Activated T-helper 17 cell treated with anti-CD3 and anti-CD28 coated beads, Interleukin-2, amount 50 U/mL, for 72 hours (primary cell): ENCODE measurements around the gene INPP5A. TPM values are rescaled to one million over a fixed set of nuclear protein-coding genes. Genes with fewer than 3 reads are reported as not detected.

Experiments
- ATAC-seq: fragments of 150-1000 bp; cut with Tn5 transposase; replicated peaks from 2 replicates; pipeline ENCODE4 v1.10.0; 2021; ENCODE audit warnings: mild to moderate bottlenecking, moderate library complexity
- H3K27ac Mint-ChIP-seq: one replicate; pipeline ENCODE4 v1.8.0; 2022; ENCODE audit warnings: mixed read lengths
- H3K27me3 Mint-ChIP-seq: one replicate; pipeline ENCODE4 v1.8.0; 2022; ENCODE audit warnings: mixed read lengths
- H3K36me3 Mint-ChIP-seq: one replicate; pipeline ENCODE4 v1.8.0; 2022; ENCODE audit warnings: low read depth, mild to moderate bottlenecking, mixed read lengths
- H3K4me1 Mint-ChIP-seq: one replicate; pipeline ENCODE4 v1.8.0; 2022; ENCODE audit warnings: mixed read lengths
- H3K4me3 Mint-ChIP-seq: one replicate; pipeline ENCODE4 v1.8.0; 2022; ENCODE audit warnings: mild to moderate bottlenecking, mixed read lengths
- H3K9me3 Mint-ChIP-seq: one replicate; pipeline ENCODE4 v1.8.0; 2022; ENCODE audit warnings: mixed read lengths
- total RNA-seq, 2 donors: library from RNA; stranded (reverse); gene quantifications; one replicate each; pipeline ENCODE4 v1.2.3, GENCODE V29; 2022

Gene INPP5A
- total RNA-seq, 2 donors from 2014 or later: 4.3 to 5.6 TPM

DNA sequence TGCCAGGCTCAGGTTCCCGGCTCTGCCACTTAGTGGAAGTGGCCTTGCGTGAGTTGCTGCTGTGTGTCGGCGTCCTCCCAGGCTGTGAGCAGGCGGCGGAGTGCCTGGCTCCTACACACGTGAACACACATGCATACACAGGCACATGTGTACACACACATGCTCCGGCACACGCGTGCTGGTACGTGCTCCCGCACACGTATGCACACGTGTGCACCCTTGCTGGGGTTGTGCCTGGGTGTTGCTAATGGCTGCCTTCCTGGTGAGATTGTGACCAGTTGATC, 107.6 kb downstream of the INPP5A start:
- Mint-ChIP-seq H3K9me3 (no peaks in the 10 kb centered on the region), H3K36me3 (peaks cover 9% of the 10 kb centered on the region), H3K4me3 (no peak overlapping the region), H3K27me3 (no peaks in the 10 kb centered on the region), H3K4me1 (peaks cover 5% of the 10 kb centered on the region), H3K27ac (no peak overlapping the region)
- ATAC-seq: no peak

- H3K27ac Mint-ChIP-seq: no peak overlapping the region
- no peaks in the 10 kb centered on the region for H3K4me1 Mint-ChIP-seq
- no peaks in the 10 kb centered on the region for H3K9me3 Mint-ChIP-seq
- H3K36me3 Mint-ChIP-seq: peaks cover 9% of the 10 kb centered on the region
- no peak for ATAC-seq
- no peaks in the 10 kb centered on the region for H3K27me3 Mint-ChIP-seq
- H3K4me3 Mint-ChIP-seq: no peak overlapping the region
These were observed 108.2 kb downstream of the INPP5A start for GRCh38 chr10:132645630-132646442.

DNA sequence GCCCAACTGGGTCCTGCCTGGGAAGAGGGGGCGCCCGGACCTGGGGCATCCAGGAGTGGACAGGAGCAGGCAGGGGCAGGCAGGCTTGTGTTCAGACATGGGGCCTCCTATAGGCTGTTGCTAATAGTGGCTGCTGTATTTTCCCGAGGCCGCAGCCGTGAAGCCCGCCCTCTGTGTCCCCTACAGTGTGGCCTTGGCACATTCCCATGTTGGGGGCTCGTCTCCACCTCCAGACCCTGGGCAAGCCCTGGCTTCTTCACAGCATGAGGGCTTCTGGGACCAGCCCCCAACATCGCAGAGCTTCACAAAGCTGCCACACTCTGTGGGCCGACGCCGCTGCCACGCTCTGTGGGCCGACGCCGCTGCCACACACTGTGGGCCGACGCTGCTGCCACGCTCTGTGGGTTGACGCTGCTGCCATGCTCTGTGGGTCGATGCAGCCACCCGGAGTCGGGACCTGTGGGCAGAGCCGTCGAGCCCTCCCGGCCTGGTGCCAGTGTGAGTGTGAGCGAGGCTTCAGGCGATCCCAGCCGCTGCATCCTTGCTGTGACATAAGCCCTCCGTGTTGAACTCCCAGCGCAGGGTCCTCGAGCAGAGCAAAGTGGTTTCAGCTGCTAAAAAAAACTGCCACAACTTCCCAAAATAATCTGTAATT, 109.0 kb downstream of the INPP5A start:
- no peak overlapping the region for H3K4me3 Mint-ChIP-seq
- H3K27me3 Mint-ChIP-seq: no peaks in the 10 kb centered on the region
- H3K4me1 Mint-ChIP-seq: no peaks in the 10 kb centered on the region
- H3K27ac Mint-ChIP-seq: no peak overlapping the region
- ATAC-seq: no peak
- H3K36me3 Mint-ChIP-seq: peaks cover 9% of the 10 kb centered on the region
- H3K9me3 Mint-ChIP-seq: no peaks in the 10 kb centered on the region

- Mint-ChIP-seq H3K9me3 (no peaks in the 10 kb centered on the region), H3K27me3 (no peaks in the 10 kb centered on the region), H3K36me3 (peaks cover 15% of the 10 kb centered on the region), H3K4me3 (no peak overlapping the region), H3K4me1 (no peaks in the 10 kb centered on the region), H3K27ac (no peak overlapping the region)
- no peak for ATAC-seq
These were observed 109.8 kb downstream of the INPP5A start for GRCh38 chr10:132647424-132647823.

- ATAC-seq: no peak
- Mint-ChIP-seq H3K4me1 (no peaks in the 10 kb centered on the region), H3K9me3 (no peaks in the 10 kb centered on the region), H3K27me3 (no peaks in the 10 kb centered on the region), H3K4me3 (no peak overlapping the region), H3K36me3 (peaks cover 18% of the 10 kb centered on the region), H3K27ac (no peak overlapping the region)
These were observed 110.7 kb downstream of the INPP5A start for GRCh38 chr10:132648072-132648850.

GRCh38 chr10:132648851-132649528, 111.4 kb downstream of the INPP5A start:
- no peaks in the 10 kb centered on the region for H3K4me1 Mint-ChIP-seq
- H3K4me3 Mint-ChIP-seq: no peak overlapping the region
- H3K9me3 Mint-ChIP-seq: no peaks in the 10 kb centered on the region
- peaks cover 18% of the 10 kb centered on the region for H3K36me3 Mint-ChIP-seq
- H3K27me3 Mint-ChIP-seq: no peaks in the 10 kb centered on the region
- ATAC-seq: no peak
- no peak overlapping the region for H3K27ac Mint-ChIP-seq

DNA sequence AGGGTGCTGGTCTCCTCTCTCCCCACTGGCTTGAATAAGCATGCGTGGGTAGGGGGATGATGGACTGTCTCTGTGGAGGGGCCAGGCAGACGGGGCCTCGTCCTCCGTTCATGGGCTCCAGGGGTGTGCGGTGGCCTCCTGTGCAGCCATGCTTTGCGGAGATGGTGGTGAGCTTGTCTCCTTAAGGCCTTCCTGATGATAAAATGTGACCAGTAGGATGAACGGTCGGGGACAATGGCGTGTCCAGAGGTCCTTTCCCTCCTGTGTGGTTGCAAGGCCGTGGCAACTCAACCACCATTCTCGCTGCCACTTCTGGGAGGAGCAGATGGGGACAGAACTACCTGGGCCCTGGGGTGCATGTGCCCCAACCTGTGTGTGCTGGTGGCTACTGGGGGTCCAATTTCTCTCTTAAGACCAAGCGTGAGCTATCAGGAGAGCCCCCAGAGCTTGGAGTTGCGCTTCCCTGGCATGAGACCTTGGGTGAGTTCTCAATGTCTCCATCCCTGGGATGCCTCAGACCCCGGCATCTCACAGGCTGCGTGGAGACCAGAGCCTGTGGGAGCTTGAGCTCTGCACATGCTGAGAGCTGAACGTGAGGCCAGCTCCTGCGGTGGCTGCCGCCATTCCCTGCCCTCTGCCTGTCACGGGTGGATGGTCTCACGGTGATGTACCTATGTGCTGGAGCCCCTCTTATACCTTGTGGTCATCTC, 112.2 kb downstream of the INPP5A start:
- no peak overlapping the region for H3K4me3 Mint-ChIP-seq
- peaks cover 18% of the 10 kb centered on the region for H3K36me3 Mint-ChIP-seq
- H3K27me3 Mint-ChIP-seq: no peaks in the 10 kb centered on the region
- H3K4me1 Mint-ChIP-seq: peaks cover 4% of the 10 kb centered on the region
- no peak for ATAC-seq
- H3K9me3 Mint-ChIP-seq: no peaks in the 10 kb centered on the region
- no peak overlapping the region for H3K27ac Mint-ChIP-seq

- ATAC-seq: no peak
- Mint-ChIP-seq H3K4me1 (peaks cover 5% of the 10 kb centered on the region), H3K4me3 (no peak overlapping the region), H3K27ac (no peak overlapping the region), H3K9me3 (no peaks in the 10 kb centered on the region), H3K27me3 (no peaks in the 10 kb centered on the region), H3K36me3 (peaks cover 18% of the 10 kb centered on the region)
These were observed 113.1 kb downstream of the INPP5A start for GRCh38 chr10:132650611-132651250.

DNA sequence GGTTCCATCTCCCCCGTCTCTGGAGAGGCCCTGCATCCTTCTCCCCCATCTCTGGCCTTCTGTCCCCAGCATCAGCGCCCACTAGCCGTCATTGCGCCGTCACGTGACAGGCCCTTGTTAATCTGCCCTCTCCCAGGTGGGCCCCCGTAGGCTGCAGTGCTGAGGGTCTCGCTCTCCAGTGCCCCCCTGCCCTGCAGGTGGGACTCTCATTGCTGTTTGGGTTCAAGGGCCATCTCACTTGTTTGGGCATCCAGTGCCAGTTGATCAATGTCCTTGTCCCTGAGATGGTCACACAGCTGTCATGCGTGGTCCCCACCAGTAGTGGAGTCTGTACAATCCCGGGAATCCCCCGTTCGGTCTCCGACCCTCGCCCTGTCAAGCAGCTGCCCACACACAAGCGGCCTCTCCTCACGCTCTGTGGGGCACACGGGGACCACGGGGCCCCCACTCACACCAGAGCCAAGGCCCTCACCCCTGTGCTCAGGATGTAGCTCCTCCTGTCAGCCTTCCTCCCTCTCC, 114.0 kb downstream of the INPP5A start:
- Mint-ChIP-seq H3K36me3 (peaks cover 18% of the 10 kb centered on the region), H3K9me3 (no peaks in the 10 kb centered on the region), H3K4me3 (no peak overlapping the region), H3K4me1 (peaks cover 5% of the 10 kb centered on the region), H3K27ac (no peak overlapping the region), H3K27me3 (no peaks in the 10 kb centered on the region)
- no peak for ATAC-seq

DNA sequence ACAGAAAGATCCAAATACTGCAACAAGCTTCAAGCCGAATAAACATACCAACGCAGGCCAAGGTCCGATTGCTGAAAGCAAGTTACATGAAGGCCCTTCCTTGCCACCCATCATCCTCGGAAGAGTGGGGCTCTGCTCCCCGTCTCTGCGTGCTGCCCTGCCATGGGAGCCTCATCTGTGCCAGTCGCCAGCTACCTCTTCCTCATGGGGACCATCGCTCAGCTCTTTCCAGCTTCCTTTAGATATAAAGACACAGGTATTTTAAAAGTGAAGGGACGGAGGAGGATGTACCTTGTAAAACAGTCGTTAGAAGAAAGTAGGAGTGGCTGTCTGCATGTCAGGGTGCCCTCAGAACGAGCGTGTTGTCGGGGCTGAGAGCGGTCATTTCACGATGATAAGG, 114.9 kb downstream of the INPP5A start:
- Mint-ChIP-seq H3K4me3 (no peak overlapping the region), H3K9me3 (no peaks in the 10 kb centered on the region), H3K27me3 (no peaks in the 10 kb centered on the region), H3K36me3 (peaks cover 18% of the 10 kb centered on the region), H3K4me1 (peaks cover 5% of the 10 kb centered on the region), H3K27ac (no peak overlapping the region)
- no peak for ATAC-seq

GRCh38 chr10:132652936-132653590, 115.5 kb downstream of the INPP5A start:
- Mint-ChIP-seq H3K36me3 (peaks cover 15% of the 10 kb centered on the region), H3K9me3 (no peaks in the 10 kb centered on the region), H3K27ac (no peak overlapping the region), H3K4me3 (no peak overlapping the region), H3K27me3 (no peaks in the 10 kb centered on the region), H3K4me1 (peaks cover 5% of the 10 kb centered on the region)
- no peak for ATAC-seq

- Mint-ChIP-seq H3K4me1 (peaks cover 5% of the 10 kb centered on the region), H3K36me3 (peaks cover 9% of the 10 kb centered on the region), H3K27ac (no peak overlapping the region), H3K9me3 (no peaks in the 10 kb centered on the region), H3K27me3 (no peaks in the 10 kb centered on the region), H3K4me3 (no peak overlapping the region)
- no peak for ATAC-seq
These were observed 116.1 kb downstream of the INPP5A start for GRCh38 chr10:132653721-132654120.

DNA sequence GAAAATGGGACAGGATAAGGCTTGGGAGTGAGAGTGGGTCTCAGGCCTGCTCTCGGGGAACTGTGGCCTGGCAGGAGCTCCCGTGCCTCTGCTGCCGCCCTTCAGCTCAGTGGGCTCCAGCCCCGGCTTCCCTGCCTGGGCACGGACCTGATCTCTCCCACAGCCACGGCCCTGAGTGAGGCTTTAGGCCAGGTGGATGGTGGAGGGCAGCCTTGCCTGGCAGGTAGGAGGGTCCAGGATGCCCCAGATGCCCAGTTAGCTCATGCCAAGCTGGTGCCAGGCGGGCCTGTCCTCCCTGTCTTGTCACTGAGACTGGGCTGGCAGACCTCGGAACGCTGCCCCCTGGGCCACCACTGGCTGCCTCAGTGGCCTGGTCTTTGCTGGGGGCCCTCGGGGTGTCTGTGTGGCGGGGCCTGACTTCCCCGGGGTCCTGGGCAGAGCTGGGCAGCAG, 116.6 kb downstream of the INPP5A start:
- H3K27ac Mint-ChIP-seq: no peak overlapping the region
- no peaks in the 10 kb centered on the region for H3K9me3 Mint-ChIP-seq
- no peak overlapping the region for H3K4me3 Mint-ChIP-seq
- ATAC-seq: no peak
- H3K27me3 Mint-ChIP-seq: no peaks in the 10 kb centered on the region
- peaks cover 5% of the 10 kb centered on the region for H3K4me1 Mint-ChIP-seq
- peaks cover 9% of the 10 kb centered on the region for H3K36me3 Mint-ChIP-seq
